Activated CD4-positive, alpha-beta T cell treated with anti-CD3 and anti-CD28 coated beads, Interleukin-10, Interleukin-2, amounts not matched to agents 100 ng/mL and 50 ng/mL, durations not matched to agents 16 hours and 8 hours (primary cell): ENCODE results near the gene ELAVL2.

Experiments used
- DNase-seq: peaks from one replicate; pipeline ENCODE4 v3.0.0-alpha.2; 2020

Gene ELAVL2

DNA sequence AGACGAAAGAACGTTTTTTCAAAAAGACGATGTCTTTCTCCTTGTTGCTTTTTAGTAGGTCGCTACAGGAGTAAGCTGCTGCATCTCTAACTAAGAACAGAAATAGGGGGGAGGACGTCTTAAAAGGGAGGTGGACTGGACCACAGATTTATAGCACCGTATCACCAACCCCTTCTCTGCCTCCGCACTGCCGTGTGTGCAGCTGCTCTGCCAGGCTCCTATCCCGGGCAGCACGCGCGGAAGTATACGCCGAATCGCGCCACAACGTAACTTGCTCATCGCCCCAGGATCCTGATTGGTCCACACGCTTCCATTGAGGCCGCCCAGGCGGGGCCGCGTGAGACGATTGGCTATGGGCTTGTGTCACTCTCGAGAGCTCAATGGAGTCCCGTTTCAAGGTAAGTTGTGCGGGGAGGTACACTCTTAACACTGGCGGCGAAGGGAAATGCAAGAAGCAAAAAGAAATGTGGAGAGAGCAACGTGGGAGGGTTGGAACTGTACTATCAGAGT, at the start of gene ELAVL2:
ELAVL2 (minus strand) TSS at position 121 of the 510 bp plus-strand sequence. CDS start 64,006 bp downstream, outside the sequence.
- peak; percentile 56 for DNase-seq

DNA sequence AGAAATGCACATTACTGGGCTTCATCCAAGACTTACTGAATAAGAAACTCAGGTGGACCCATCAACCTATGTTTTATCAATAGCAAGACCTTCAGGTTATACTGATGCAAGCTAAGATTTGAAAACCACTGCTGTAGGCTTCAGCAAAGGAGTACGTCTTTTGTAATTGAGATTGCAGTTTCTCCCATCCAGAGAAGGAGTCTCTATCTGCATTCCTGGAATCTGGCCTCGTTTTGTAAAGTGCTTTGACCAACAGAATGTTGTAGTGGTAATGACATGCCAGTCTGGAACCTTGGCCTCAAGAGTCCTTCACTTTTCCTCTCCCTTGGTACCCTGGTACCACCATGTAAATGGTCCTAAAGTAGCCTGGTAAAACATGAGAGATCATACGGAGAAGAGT, 32.2 kb upstream of the ELAVL2 start:
- DNase-seq = no peak

- DNase-seq = no peak
Observed at GRCh38 chr9:23855873-23856604, 30.0 kb upstream of the ELAVL2 start.

- DNase-seq = no peak
Observed at GRCh38 chr9:23850690-23851629, 24.9 kb upstream of the ELAVL2 start.

GRCh38 chr9:23850242-23850689, 24.2 kb upstream of the ELAVL2 start:
- no peak for DNase-seq

GRCh38 chr9:23849379-23850035, 23.5 kb upstream of the ELAVL2 start:
- DNase-seq = no peak

DNA sequence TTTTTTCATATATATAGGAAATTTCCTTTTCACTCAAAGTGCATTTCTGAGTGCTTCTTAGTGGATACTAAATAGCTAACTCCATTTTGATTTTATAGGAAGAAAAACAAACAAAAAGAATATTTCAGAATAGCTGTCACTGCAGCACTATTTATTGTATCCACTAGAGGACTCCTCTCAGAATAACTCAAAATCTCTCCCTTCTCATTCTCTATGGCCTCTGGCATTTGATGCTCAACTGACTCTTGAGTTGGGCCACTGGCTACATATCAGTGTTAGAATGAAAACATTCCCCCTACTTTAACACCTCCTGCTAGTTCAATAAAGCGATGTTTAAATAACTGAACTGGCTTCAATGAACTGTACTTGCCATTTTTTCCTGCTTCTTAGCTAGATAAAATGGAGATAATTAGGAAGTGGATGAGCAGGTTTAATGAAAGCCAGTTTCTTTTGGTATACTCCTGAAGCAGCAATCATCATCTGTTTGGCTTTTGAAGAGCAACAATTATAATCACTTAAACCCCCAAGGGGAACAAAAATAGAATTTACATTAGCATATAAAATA, 16.6 kb upstream of the ELAVL2 start:
- no peak for DNase-seq

DNA sequence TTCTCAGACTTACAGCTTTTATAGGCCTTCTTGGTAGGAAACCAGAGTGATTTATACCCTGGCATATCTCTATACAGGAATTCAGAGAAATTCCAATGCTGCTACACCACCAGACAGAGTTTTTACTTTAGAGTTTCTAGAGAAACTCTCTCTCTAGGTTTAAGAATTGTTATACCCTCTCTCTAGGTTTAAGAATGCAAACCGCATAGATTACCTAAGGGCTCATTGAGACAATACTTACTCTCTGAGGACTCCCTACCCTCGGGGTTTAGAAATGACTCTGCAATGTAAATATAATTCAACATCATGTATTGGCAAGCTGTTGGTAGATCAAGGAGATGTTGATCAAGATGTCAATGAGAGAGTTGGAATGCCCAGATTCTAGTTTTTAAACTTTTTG, 15.3 kb upstream of the ELAVL2 start:
- no peak for DNase-seq

DNA sequence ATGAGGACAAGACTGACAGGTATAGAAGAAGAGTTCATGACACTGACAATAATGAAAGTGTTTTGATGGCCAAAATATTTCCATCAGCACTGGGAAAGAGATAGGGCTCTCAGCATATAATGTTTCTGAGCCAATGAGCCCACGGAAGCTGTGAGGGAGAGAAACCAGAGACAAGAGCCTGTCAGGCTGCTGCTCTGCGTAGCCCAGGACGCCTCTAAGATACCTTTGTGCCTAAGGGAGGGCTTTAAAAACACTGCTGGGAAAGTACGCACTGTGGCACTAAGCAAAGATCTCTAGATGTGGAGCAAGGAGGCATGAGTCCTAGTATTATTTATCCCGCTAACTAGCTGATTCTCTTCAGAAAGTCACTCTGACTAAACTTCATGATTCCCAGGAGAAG, 11.0 kb upstream of the ELAVL2 start:
- DNase-seq = no peak

DNA sequence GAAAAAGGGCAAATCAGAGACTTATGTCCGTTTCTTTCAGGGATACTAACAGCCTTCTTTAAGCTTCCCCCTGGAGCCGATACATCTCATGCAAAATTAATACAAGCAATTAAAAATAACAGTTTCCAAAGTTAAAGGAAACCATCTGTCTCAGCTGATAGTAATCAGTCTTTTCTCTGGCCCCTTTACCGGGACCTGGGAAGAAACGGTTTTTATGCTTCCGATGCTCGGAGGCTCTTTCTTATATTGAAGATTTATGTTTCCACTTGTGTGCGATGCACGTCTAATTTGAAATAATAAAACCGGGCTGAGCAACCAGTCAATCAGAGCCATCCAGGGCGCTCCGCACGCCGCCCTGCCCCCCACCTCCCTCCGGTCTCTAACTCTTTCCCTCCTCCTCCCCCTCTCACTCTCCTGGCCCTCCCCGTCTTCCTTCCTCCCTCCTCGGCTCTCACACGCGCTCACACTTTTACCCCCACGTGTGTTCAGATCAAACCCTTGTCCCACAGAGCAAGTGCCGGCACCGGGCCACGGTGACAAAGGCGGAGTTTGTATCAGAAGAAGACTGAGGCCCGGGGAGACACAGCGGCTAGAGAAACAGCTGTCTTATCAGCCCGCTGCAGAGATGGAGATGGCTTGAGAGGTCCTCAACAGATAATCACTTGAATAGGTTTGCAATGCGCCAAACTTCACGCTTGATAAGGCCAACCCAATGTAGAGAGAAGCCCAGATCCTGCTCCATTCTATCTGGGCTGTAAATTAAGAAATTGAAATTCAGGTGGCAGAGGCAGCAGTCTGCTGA, 5.1 kb upstream of the ELAVL2 start:
- no peak for DNase-seq

DNA sequence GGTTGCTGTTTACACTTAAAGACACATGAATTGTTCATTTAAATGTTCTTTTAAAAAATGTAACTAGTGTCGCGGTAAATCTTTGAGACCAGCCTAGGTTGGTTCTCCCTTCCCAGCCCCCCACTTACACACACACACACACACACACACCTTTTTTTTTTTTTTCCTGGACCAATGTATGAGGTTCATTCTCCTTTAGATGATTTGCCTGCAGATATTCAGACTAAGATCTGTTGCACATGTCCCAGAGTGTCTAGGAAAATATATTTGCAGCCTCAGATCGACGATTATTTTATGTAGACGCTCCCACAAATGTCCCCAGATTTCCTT, 4.4 kb upstream of the ELAVL2 start:
- no peak for DNase-seq

DNA sequence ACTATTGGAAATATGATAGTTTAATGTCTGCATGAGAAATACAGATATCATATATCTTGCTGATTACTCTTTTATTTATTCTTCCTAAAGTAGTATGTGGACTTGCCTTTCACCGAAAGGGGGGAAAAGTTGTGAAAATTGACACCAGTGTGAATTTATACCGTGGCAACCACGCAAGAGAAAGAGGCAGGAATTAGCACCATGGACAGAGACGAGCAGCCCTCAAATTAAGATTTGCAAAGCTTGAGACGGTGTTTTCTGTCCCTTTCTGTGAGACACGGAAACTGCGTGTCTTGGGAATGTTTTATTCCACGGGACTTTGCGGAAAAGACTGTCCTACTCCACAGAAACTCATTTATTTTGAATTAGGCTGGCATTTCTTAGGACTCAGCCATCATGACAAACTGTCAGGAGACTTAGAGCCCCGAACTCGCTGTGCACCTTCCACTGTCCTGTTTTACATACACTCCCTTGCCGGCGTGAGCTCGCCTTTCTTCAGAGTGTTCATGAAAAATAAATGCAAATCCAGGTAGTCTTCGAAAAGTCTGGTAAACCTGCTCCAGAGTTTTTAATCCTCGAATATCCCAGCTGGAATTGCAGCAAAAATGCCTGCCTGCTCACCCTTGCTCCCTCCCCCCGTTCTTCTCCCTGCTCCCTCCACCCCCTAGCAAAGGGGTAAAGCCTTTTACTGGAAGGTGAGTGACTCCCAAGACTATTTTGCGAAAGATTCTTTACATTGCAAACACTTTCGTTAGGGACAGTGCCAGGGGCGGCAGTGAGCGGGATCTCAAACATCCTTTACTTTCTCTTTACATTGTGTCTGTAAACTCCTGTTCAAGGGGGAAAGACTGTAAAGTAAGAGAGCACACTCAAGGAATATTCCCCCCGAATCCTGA, 3.8 kb upstream of the ELAVL2 start:
- no peak for DNase-seq

GRCh38 chr9:23825700-23826099, 340 bp downstream of the ELAVL2 start:
- no peak for DNase-seq

DNA sequence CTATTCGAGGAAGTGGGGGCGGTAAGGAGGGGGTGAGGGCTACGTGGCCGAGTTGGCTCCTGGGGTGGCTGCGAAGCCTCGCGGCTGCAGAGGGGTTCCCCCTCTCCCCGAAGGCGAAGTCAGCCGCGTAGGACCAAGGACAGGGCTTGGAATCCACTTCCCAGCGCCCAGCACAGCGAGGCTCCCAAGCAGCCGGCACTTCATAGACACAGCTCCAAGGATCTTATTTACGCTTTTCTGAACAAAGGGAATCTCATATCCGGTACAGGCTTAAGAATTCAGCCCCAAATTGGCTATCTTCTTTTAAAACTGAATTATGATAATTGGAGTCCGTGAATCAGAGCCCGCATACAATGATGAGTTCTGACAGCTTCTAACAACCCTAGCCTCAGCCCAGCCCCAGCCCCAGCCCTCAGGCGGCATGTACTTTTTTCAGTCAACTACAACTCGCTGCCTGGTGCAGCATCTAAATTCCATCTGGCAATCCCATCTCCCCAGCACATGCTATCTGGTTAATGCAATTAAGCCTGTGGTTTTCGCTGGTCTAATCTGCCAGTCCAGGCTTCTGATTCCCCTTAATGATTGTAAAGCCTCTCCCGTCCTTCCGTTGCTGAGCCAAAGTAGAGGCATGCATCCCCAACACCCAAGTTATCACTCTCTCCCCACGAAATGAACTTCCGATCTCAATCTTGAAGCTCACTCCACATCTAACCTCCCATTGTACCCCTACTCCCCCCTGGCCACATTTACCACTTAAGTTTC, 1.0 kb downstream of the ELAVL2 start:
- no peak for DNase-seq

- DNase-seq = no peak
Observed at GRCh38 chr9:23823986-23824829, 1.8 kb downstream of the ELAVL2 start.

GRCh38 chr9:23823269-23823668, 2.8 kb downstream of the ELAVL2 start:
- no peak for DNase-seq

GRCh38 chr9:23822261-23823169, 3.5 kb downstream of the ELAVL2 start:
- no peak for DNase-seq
